Activated CD8-positive, alpha-beta T cell treated with anti-CD3 and anti-CD28 coated beads for 36 hours (primary cell): ENCODE results near the gene ROMO1. TPM values are rescaled to one million over a fixed set of nuclear protein-coding genes. Genes with fewer than 3 reads are reported as not detected.

Experiments
- ATAC-seq: fragments of 200-7000 bp; cut with Tn5 transposase; one replicate; pipeline ENCODE4 v1.10.0; 2021; ENCODE audit warnings: mild to moderate bottlenecking, moderate library complexity
- CTCF ChIA-PET: fragments of 350-600 bp; sonication (Branson Sonifier 250); formaldehyde crosslinking; loops from one replicate; lab custom pipeline; 2021; ENCODE audit warnings: antibody characterized with exemption; lab: Charles Lee
- POLR2A ChIA-PET: fragments of 350-600 bp; sonication (Branson Sonifier 250); formaldehyde crosslinking; loops from one replicate; lab custom pipeline; 2021; ENCODE audit warnings: antibody characterized with exemption; lab: Charles Lee
- DNase-seq: peaks from one replicate; pipeline ENCODE4 v3.0.0-alpha.2; 2020
- H3K27ac Mint-ChIP-seq: one replicate; pipeline ENCODE4 v1.8.0; 2021; ENCODE audit warnings: mild to moderate bottlenecking, mixed read lengths
- H3K27me3 Mint-ChIP-seq: one replicate; pipeline ENCODE4 v1.8.0; 2021; ENCODE audit warnings: mixed read lengths
- H3K36me3 Mint-ChIP-seq: one replicate; pipeline ENCODE4 v1.8.0; 2021; ENCODE audit warnings: low read depth, mixed read lengths
- H3K4me1 Mint-ChIP-seq: one replicate; pipeline ENCODE4 v1.8.0; 2021; ENCODE audit warnings: low read depth, mixed read lengths
- H3K4me3 Mint-ChIP-seq: one replicate; pipeline ENCODE4 v1.8.0; 2021; ENCODE audit warnings: mild to moderate bottlenecking, moderate library complexity, mixed read lengths
- H3K9me3 Mint-ChIP-seq: one replicate; pipeline ENCODE4 v1.8.0; 2021; ENCODE audit warnings: mixed read lengths
- CTCF ChIP-seq: fragments of 200-600 bp; IDR thresholded peaks from one replicate; pipeline ENCODE4 v1.8.0; 2022; ENCODE audit warnings: antibody characterized with exemption, mild to moderate bottlenecking
- intact Hi-C: fragments of 100-400 bp; cut with micrococcal nuclease; formaldehyde crosslinking; loops from one replicate; pipeline ENCODE4 v1.10.0; 2022
- total RNA-seq, 2 experiments: library from RNA; stranded (reverse); gene quantifications; one replicate each; pipeline ENCODE4 v1.2.3, GENCODE V29; 2021

The ROMO1 gene
- total RNA-seq, 2 experiments from 2014 or later: 146 to 148 TPM

GRCh38 chr20:35738410-35739179, 39.4 kb downstream of the ROMO1 start:
- Mint-ChIP-seq H3K27me3 (no peaks in the 10 kb centered on the region), H3K27ac (peak overlapping the region; percentile 85), H3K4me3 (peak overlapping the region; percentile 71), H3K4me1 (peaks cover 50% of the 10 kb centered on the region), H3K9me3 (no peaks in the 10 kb centered on the region), H3K36me3 (peaks cover 80% of the 10 kb centered on the region)
- ATAC-seq (no peak), DNase-seq (no peak)
- CTCF ChIA-PET: interaction anchor here (1.5 to 1.8 kb wide), 2 partner anchors 38 to 121 kb away, joined by 4 to 7 read pairs; no protein-coding TSS in a partner anchor
- intact Hi-C loops: loop anchor here (5.0 kb wide), 1 partner anchor 76 kb away; the partner anchor contains the start of genes CPNE1 and RBM12
- TF ChIP-seq CTCF: no peak
- POLR2A ChIA-PET: interaction anchor here (0.7 to 36.9 kb wide), 6 partner anchors 23 to 215 kb away, joined by 3 to 1214 read pairs (median 4); partner anchors contain the start of genes NFS1, PHF20, ROMO1 and SCAND1

- Mint-ChIP-seq H3K36me3 (peaks cover 71% of the 10 kb centered on the region), H3K9me3 (no peaks in the 10 kb centered on the region), H3K27me3 (no peaks in the 10 kb centered on the region), H3K27ac (peak overlapping the region; percentile 99), H3K4me1 (peaks cover 48% of the 10 kb centered on the region), H3K4me3 (peak overlapping the region; percentile 92)
- TF ChIP-seq CTCF: peak; percentile 26
- ChIA-PET POLR2A (interaction anchor here (0.6 to 36.9 kb wide), 8 partner anchors 24 to 284 kb away, joined by 3 to 1214 read pairs (median 4); partner anchors contain the start of genes CEP250, NFS1, PHF20 and ROMO1), CTCF (interaction anchor here (0.6 to 1.9 kb wide), 9 partner anchors 20 to 122 kb away, joined by 3 to 7 read pairs (median 4); partner anchors contain the start of gene PHF20)
- ATAC-seq: no peak
- intact Hi-C loops: loop anchor here (5.0 kb wide), 2 partner anchors 77 to 122 kb away; partner anchors contain the start of genes CPNE1, RBM12 and SPAG4
- no peak for DNase-seq
Measured at GRCh38 chr20:35739294-35740163, 40.3 kb downstream of the ROMO1 start.

- no peak for TF ChIP-seq CTCF
- ATAC-seq (peak; percentile 89), DNase-seq (peak; percentile 100)
- ChIA-PET POLR2A (interaction anchor here (0.6 to 36.9 kb wide), 23 partner anchors 8 to 424 kb away, joined by 3 to 1214 read pairs (median 4); partner anchors contain the start of genes CPNE1, NFS1, PHF20 and RBM12), CTCF (interaction anchor here (0.6 to 2.2 kb wide), 7 partner anchors 12 to 1004 kb away, joined by 3 to 20 read pairs (median 7); partner anchors contain the start of genes NDRG3, PHF20 and SCAND1)
- Mint-ChIP-seq H3K4me1 (peaks cover 38% of the 10 kb centered on the region), H3K9me3 (no peaks in the 10 kb centered on the region), H3K27ac (peak within 1 kb of the TSS; percentile 99), H3K36me3 (peaks cover 50% of the 10 kb centered on the region), H3K4me3 (peak within 1 kb of the TSS; percentile 92), H3K27me3 (no peaks in the 10 kb centered on the region)
- intact Hi-C loops: loop anchor here (2.0 to 5.0 kb wide), 2 partner anchors 27 to 125 kb away; partner anchors contain the start of gene SPAG4
Measured at GRCh38 chr20:35741892-35742740, 42.9 kb downstream of the ROMO1 start, which contains the start of gene RBM39. Gene RBM39 (minus strand): TSS chr20:35742260. CDS start chr20:35740874, 1,386 bp downstream.
